Ishikawa (cell line): ENCODE data around the gene ZMYND8.

Experiments
- CEBPB ChIP-seq: IDR thresholded peaks from 2 replicates; pipeline ENCODE4 v1.6.1; 2012
- CREB1 ChIP-seq: IDR thresholded peaks from 2 replicates; pipeline ENCODE4 v1.6.1; 2012; ENCODE audit warnings: low read depth
- EGR1 ChIP-seq: IDR thresholded peaks from 2 replicates; pipeline ENCODE4 v1.6.1; 2012
- EP300 ChIP-seq: IDR thresholded peaks from 2 replicates; pipeline ENCODE4 v1.6.1; 2012; ENCODE audit warnings: borderline replicate concordance
- FOXM1 ChIP-seq: IDR thresholded peaks from 2 replicates; pipeline ENCODE4 v1.6.1; 2012; ENCODE audit warnings: low read depth, borderline replicate concordance
- NFIC ChIP-seq: IDR thresholded peaks from 2 replicates; pipeline ENCODE4 v1.6.1; 2012
- REST ChIP-seq: IDR thresholded peaks from 2 replicates; pipeline ENCODE4 v1.6.1; 2012; ENCODE audit warnings: low read depth, mild to moderate bottlenecking
- TCF12 ChIP-seq: IDR thresholded peaks from 2 replicates; pipeline ENCODE4 v1.6.1; 2012; ENCODE audit warnings: low read depth
- TEAD4 ChIP-seq: IDR thresholded peaks from 2 replicates; pipeline ENCODE4 v1.6.1; 2012
- YY1 ChIP-seq: IDR thresholded peaks from 2 replicates; pipeline ENCODE4 v1.6.1; 2012; ENCODE audit warnings: low read depth

DNA sequence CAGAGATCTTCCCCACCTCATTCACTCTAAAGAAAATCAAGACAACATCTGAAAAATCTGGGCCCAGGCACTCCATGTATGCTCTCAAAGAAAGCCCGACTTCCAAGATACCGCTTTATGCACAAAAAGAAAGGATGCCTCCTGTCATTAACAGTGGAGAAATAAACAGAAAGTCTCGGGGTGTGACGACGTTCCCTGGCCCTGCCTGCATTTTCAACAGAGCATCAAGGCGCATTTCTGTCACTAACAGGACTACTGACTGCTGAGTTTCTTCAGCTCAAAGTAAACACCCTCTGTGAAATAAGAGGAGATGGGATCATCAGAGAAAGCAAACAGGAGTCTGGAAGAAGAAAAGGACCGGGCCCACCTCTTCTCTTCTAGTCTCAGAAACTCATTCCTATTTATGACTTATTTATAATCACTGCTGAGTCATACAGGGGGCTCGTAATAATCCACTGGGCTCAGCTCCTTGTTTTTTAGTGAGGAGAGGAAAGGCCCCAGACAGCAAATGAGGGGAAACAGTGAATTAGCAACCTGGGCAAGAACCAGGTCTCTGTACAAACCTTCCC lies 99.7 kb downstream of the ZMYND8 start:
- no peak for TF ChIP-seq EP300
- TF ChIP-seq REST: no peak
- TF ChIP-seq YY1: no peak
- no peak for TF ChIP-seq CREB1
- no peak for TF ChIP-seq NFIC
- no peak for TF ChIP-seq TEAD4
- no peak for TF ChIP-seq TCF12
- TF ChIP-seq FOXM1: no peak
- no peak for TF ChIP-seq EGR1
- TF ChIP-seq CEBPB: no peak
